Right cardiac atrium (tissue), 5 donors: Measurements from ENCODE around the gene DNAAF6. TPM values are rescaled to one million over a fixed set of nuclear protein-coding genes. Genes with fewer than 3 reads are reported as not detected.
A peak's percentile ranks its signal among the peaks of the same experiment; 100 is the strongest.
"Not testable (repeated sequence)": the region's sequence is repeated elsewhere in the genome, so short reads cannot be mapped to it uniquely, and the experiment has no call there.

Experiments
- ATAC-seq, 2 donors: fragments of 200-7000 bp; cut with Tn5 transposase; one replicate each; pipeline versions ENCODE4 v1.8.0 to v1.9.1; 2020; ENCODE audit warnings: moderate library complexity in 2 of 2, mild to moderate bottlenecking in 1 of 2
- DNase-seq, 3 donors: peaks; one replicate each; pipeline ENCODE4 v3.0.0-alpha.2; 2020
- H3K27ac ChIP-seq: one replicate; pipeline ENCODE4 v1.5.1; 2013; ENCODE audit warnings: mild to moderate bottlenecking, low read length, control low read depth, moderate library complexity
- H3K27me3 ChIP-seq: one replicate; pipeline ENCODE4 v1.6.1; 2013; ENCODE audit not compliant: control insufficient read depth, insufficient read depth
- H3K4me1 ChIP-seq: one replicate; pipeline ENCODE4 v1.6.1; 2013; ENCODE audit warnings: low read length; ENCODE audit not compliant: control insufficient read depth, insufficient read depth
- H3K4me3 ChIP-seq: one replicate; pipeline ENCODE4 v1.5.1; 2013; ENCODE audit warnings: low read length, control low read depth
- H3K9me3 ChIP-seq: one replicate; pipeline ENCODE4 v1.6.1; 2013; ENCODE audit warnings: low read length; ENCODE audit not compliant: control insufficient read depth
- WGBS: extraction: QIAGEN DNeasy Blood & Tissue Kit; methylation state at CpG from one replicate; pipeline ENCODE4 v1.1.7; 2013; 5-methylcytosine and 5-hydroxymethylcytosine counted together
- intact Hi-C, 4 donors: fragments of 100-400 bp; cut with DNase I; formaldehyde crosslinking; loops; one replicate each; pipeline versions ENCODE4 v1.11.0 to v1.14.0; 2022 to 2023
- long read RNA-seq, 4 donors: library from polyadenylated mRNA; unstranded; transcript quantifications; one replicate each; pipeline ENCODE4 v2.0.0, GENCODE V29; 2020 to 2021
- polyA plus RNA-seq: library from polyadenylated mRNA; stranded (reverse); fragments of 200-250 nt; gene quantifications from one replicate; pipeline ENCODE4 v1.2.3, GENCODE V29; 2013
- total RNA-seq, 4 donors: library from RNA; stranded (reverse); fragmentation: NEBNext Ultra II Directional; extraction: Animal tissue kit (Norgen Biotek cat#: 25700); gene quantifications; one replicate each; pipeline ENCODE4 v1.2.1, GENCODE V29; 2021
- donor health status: healthy with polysubstance abuse.
- donor health status: DM: no; HTN: yes; CAD: no.
- donor health status: DM: no; HTN: no; CAD: no.
- donor health status: DM: no; HTN: yes; CAD: no; lungs with severe emphysema.
- donor health status: DM: yes; HTN: yes; CAD: no.

Gene DNAAF6
- total RNA-seq: not detected
- polyA plus RNA-seq: not detected
- long read RNA-seq, donor 1: 0 reads
- long read RNA-seq, donor 2: 0 reads
- long read RNA-seq, donor 3: 0 reads
- long read RNA-seq, donor 4: 0 reads

DNA sequence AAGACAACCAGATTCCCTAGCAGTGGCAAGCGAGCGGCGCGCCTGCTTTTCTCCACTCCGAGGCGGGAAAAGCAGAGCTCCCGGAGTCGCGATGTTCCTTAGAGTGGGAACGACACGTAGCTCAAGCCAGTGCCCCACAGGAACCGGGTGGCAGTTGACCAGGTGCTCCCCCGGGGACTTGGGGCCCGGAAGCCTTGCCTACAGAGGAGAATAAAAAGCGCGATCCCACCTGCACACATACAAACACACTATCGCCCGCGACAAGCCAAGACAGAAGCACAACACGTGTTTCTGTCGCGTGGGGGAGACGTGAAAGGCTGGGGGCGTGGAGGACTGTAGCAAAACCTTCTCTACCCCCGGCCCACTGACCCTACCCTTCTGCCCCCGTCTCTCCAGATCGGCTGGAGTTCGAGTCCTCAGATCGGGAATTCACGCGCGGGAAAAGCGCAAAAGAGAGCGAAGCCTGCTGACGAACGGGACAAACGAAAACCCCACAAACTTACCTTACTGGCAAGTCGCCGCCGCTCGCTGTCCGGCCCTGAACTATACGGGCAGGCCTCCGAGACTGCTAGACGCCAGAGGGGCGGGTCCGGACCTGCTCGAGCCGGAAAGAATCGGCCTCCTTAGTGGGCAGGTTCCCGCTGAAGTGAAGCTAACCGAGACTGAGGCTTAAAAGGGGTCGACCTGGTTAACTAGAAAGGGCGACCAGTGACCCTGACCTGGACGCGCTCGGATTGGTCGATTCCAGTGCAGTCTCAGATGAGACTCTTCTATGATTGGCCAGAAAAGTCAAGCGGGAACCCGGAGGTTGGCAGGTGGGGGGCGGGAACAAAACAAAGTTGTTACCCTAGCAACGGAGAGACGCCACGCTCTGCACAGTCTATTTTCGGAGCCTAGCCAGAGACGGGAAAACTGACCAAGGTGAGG lies at the start of gene DNAAF6, which contains the start of gene NUP62CL:
Gene DNAAF6 (plus strand): TSS at position 842 of the 927 bp plus-strand sequence. CDS start 6,265 bp downstream, outside the sequence.
Gene NUP62CL (minus strand): TSS at position 664 of the 927 bp plus-strand sequence. CDS start 31,287 bp downstream, outside the sequence.
- Histone ChIP-seq H3K27ac (no peak within 1 kb of the TSS), H3K9me3 (no peaks in the 10 kb centered on the region), H3K4me3 (peak within 1 kb of the TSS; percentile 69), H3K4me1 (no peaks in the 10 kb centered on the region), H3K27me3 (no peaks in the 10 kb centered on the region)
- 1% methylated on average over 66 of the region's 66 CpGs for WGBS
- intact Hi-C loops: no loop called here
- ATAC-seq (peak; percentile 83 to 95), DNase-seq (peak; percentile 56 to 78 (median 70))

DNA sequence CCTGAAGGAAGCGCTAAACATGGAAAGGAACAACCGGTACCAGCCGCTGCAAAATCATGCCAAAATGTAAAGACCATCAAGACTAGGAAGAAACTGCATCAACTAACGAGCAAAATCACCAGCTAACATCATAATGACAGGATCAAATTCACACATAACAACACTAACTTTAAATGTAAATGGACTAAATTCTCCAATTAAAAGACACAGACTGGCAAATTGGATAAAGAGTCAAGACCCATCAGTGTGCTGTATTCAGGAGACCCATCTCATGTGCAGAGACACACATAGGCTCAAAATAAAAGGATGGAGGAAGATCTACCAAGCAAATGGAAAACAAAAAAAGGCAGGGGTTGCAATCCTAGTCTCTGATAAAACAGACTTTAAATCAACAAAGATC lies 48.8 kb upstream of the DNAAF6 start:
- H3K27me3 ChIP-seq, H3K9me3 ChIP-seq, H3K4me3 ChIP-seq, DNase-seq, H3K27ac ChIP-seq, H3K4me1 ChIP-seq, ATAC-seq, intact Hi-C loops: not testable (repeated sequence)
- 92% methylated on average over 4 of the region's 4 CpGs for WGBS

DNA sequence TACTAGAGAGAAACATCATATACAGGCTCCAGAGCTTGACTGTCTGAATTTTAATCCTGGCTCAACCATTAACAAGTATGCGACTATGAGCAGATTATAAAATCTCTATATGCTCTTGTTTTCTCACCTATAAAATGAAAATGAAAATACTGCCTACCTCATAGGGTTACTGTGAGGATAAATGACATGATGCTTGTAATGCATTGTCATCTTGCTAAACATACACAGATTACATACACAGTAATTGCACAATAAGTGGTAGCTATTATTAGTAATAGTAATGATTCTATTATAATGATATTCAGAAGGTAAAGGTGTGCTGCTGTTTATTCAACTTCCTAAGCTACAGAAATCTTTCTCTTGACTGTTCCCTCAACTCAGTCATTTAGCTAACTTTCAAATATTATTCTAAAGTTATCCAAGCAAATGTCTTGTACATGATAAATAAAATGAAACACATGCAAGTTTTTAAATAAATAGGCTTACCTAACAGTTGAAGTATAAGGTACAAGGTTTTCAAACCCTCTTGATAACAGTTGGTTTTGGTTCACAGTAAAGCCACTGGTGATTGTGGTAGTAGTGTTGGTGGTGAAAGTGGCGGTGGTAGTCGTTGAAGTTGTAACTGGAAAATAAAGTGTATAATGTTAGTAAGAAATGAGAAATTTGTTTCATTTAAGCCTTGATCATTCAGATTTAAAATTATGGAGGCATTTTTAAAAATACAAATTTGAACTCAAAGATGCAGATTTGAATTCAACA lies 39.1 kb upstream of the DNAAF6 start:
- intact Hi-C loops: no loop called here
- H3K9me3 ChIP-seq: no peaks in the 10 kb centered on the region
- no peak overlapping the region for H3K27ac ChIP-seq
- no peaks in the 10 kb centered on the region for H3K27me3 ChIP-seq
- DNase-seq: no peak
- H3K4me1 ChIP-seq: no peaks in the 10 kb centered on the region
- no peak overlapping the region for H3K4me3 ChIP-seq
- ATAC-seq: no peak
- 93% methylated on average over 3 of the region's 3 CpGs for WGBS

GRCh38 chrX:107168257-107168656 lies 38.2 kb upstream of the DNAAF6 start:
- Histone ChIP-seq H3K4me3 (no peak overlapping the region), H3K27ac (no peak overlapping the region), H3K4me1 (no peaks in the 10 kb centered on the region), H3K9me3 (no peaks in the 10 kb centered on the region), H3K27me3 (no peaks in the 10 kb centered on the region)
- intact Hi-C loops: no loop called here
- DNase-seq: no peak
- no peak for ATAC-seq

DNA sequence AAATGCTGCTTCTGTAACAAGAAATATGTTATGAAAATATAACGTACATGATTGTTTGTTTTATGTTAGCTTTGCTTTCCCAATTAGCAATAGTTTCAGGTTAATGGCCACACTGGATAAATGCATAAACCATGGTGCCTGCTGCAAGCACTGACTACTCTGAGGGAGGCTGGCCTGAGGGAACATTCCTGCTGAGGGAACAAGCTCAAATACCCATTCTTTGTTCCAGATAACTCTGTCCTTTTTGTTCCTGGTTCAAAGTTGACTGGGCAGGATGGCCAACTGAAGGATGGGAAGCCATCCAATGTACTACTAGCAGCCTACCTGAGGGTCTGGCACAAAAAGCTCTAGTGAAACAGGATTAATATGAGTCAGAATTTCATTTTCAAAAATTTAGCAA lies 37.7 kb upstream of the DNAAF6 start:
- H3K4me3 ChIP-seq: no peak overlapping the region
- intact Hi-C loops: no loop called here
- H3K27ac ChIP-seq: no peak overlapping the region
- H3K4me1 ChIP-seq: no peaks in the 10 kb centered on the region
- ATAC-seq: no peak
- H3K27me3 ChIP-seq: no peaks in the 10 kb centered on the region
- no peaks in the 10 kb centered on the region for H3K9me3 ChIP-seq
- WGBS: 85% methylated on average over 1 of the region's 1 CpG
- DNase-seq: no peak

GRCh38 chrX:107171369-107172102 lies 34.9 kb upstream of the DNAAF6 start:
- intact Hi-C loops: no loop called here
- DNase-seq: no peak

DNA sequence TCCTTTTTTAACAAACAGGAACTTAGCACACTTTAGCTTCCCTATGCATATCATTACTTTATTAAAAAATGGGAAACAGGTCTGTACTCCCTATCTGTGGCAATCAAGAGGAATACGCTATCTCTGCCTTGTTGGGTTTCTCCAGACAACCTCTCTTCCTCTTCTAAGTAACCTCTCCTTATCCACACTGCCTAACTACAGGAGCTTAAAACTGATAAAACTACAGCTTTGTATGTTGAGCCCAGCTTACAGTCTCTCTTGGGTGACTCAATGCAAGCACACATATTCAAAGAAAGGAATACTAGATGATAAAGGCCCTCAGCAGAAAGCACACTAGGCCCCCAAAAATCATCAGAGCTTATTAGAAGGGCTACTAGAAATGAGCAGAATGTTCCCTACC lies 9.1 kb upstream of the DNAAF6 start:
- intact Hi-C loops: no loop called here
- Histone ChIP-seq H3K4me3 (no peak overlapping the region), H3K9me3 (no peaks in the 10 kb centered on the region), H3K27me3 (no peaks in the 10 kb centered on the region), H3K27ac (no peak overlapping the region), H3K4me1 (no peaks in the 10 kb centered on the region)
- 77% methylated on average over 1 of the region's 1 CpG for WGBS
- DNase-seq (no peak), ATAC-seq (no peak)

More at GRCh38 chrX:107171369-107172102, 34.9 kb upstream of the DNAAF6 start:
- H3K4me3 ChIP-seq: no peak overlapping the region
- H3K27me3 ChIP-seq: no peaks in the 10 kb centered on the region
- no peaks in the 10 kb centered on the region for H3K4me1 ChIP-seq
- ATAC-seq: no peak
- no peak overlapping the region for H3K27ac ChIP-seq
- no peaks in the 10 kb centered on the region for H3K9me3 ChIP-seq

GRCh38 chrX:107198074-107198473 lies 8.3 kb upstream of the DNAAF6 start:
- H3K27me3 ChIP-seq, H3K27ac ChIP-seq, H3K4me3 ChIP-seq, H3K4me1 ChIP-seq, DNase-seq, H3K9me3 ChIP-seq, intact Hi-C loops, ATAC-seq: not testable (repeated sequence)
- 88% methylated on average over 6 of the region's 6 CpGs for WGBS

DNA sequence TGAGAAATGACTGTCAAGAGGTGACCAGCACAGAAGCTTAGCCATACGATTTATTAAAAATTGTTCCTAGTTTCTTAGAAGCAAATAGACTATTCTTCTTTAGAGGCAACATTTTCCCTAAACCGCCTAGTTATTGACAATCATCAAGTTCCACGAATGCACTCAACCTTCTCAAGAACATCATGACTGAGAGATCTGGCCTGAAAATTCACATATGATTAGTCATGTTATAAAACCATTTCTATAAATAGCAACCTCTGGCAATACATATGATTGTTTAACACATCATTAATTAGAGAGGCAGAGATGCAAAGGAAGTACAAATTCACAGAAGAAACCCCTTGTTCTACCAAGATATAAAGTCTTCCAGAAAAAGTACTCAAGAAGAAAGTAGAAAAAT lies 6.9 kb upstream of the DNAAF6 start:
- 81% methylated on average over 3 of the region's 3 CpGs for WGBS
- intact Hi-C loops: no loop called here

DNA sequence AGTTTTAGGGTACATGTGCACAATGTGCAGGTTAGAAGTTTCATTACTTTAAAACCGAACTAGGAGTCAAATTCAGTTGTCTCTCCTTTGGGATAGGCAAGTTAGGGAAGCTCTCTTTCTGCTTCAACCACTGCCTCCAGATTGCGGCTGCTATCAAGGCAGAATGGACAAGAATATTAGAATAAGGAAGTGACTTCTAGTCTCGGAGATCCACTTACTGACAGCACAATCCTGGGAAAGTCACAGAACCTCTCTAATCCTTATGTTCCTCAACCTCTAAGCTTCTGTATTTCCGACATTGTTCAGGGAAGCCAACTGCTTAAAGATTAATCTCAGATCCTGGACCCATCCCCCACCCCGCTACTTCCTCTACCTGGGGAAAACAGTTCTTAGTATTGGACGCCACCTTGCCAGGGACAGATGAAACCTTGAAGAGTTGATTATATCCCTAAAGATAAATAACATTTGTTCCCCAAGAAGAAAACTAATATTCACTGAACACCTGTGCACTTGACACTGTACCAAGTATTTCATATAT lies 2.3 kb upstream of the DNAAF6 start:
- DNase-seq (no peak), ATAC-seq (no peak)
- Histone ChIP-seq H3K4me3 (no peak overlapping the region), H3K9me3 (no peaks in the 10 kb centered on the region), H3K4me1 (no peaks in the 10 kb centered on the region), H3K27me3 (no peaks in the 10 kb centered on the region), H3K27ac (no peak overlapping the region)
- WGBS: 73% methylated on average over 6 of the region's 6 CpGs
- intact Hi-C loops: no loop called here

More for the DNA sequence above, 6.9 kb upstream of the DNAAF6 start:
- Histone ChIP-seq H3K4me3 (no peak overlapping the region), H3K9me3 (no peaks in the 10 kb centered on the region), H3K27ac (no peak overlapping the region), H3K27me3 (no peaks in the 10 kb centered on the region), H3K4me1 (no peaks in the 10 kb centered on the region)
- ATAC-seq: no peak
- no peak for DNase-seq
